Left ventricle myocardium inferior (tissue), 1 donor: ENCODE data around the gene FAM199X. TPM values are rescaled to one million over a fixed set of nuclear protein-coding genes. Genes with fewer than 3 reads are reported as not detected.

ENCODE experiments used
- DNase-seq: peaks from one replicate; pipeline ENCODE4 v3.0.0-alpha.2; 2020
- H3K27ac ChIP-seq: fragments of 200-600 bp; replicated peaks from 2 replicates; pipeline ENCODE4 v1.8.0; 2021
- H3K27me3 ChIP-seq: fragments of 200-600 bp; 2 replicates; pipeline ENCODE4 v1.8.0; 2021; ENCODE audit warnings: low read depth
- H3K36me3 ChIP-seq: fragments of 200-600 bp; 2 replicates; pipeline ENCODE4 v1.8.0; 2021
- H3K4me1 ChIP-seq: fragments of 200-600 bp; 2 replicates; pipeline ENCODE4 v1.8.0; 2021
- H3K4me3 ChIP-seq: fragments of 200-600 bp; 2 replicates; pipeline ENCODE4 v1.8.0; 2021; ENCODE audit warnings: mild to moderate bottlenecking, moderate library complexity
- H3K9me3 ChIP-seq: fragments of 200-600 bp; replicated peaks from 2 replicates; pipeline ENCODE4 v1.8.0; 2021
- CTCF ChIP-seq: fragments of 200-600 bp; IDR thresholded peaks from 2 replicates; pipeline ENCODE4 v1.8.0; 2021; ENCODE audit warnings: antibody characterized with exemption, mild to moderate bottlenecking, borderline replicate concordance
- intact Hi-C: fragments of 100-400 bp; cut with micrococcal nuclease; formaldehyde crosslinking; loops from one replicate; pipeline ENCODE4 v1.11.0; 2022
- long read RNA-seq: library from polyadenylated mRNA; unstranded; transcript quantifications from one replicate; pipeline ENCODE4 v2.0.0, GENCODE V29; 2021
- total RNA-seq: library from RNA; stranded (reverse); fragmentation: NEBNext Ultra II Directional; extraction: Animal tissue kit (Norgen Biotek cat#: 25700); gene quantifications from one replicate; pipeline ENCODE4 v1.2.1, GENCODE V29; 2021
- donor health status: DM: no; HTN: yes; CAD: no; lungs with severe emphysema.

FAM199X gene
- 11.2 TPM for total RNA-seq
- long read RNA-seq, full-length matches to known transcripts = 12 of 15 reads
- long read RNA-seq, partial matches to known transcripts = 3 of 15 reads
- long read RNA-seq, other reads (novel, unspliced or antisense) = 0 of 15 reads

DNA sequence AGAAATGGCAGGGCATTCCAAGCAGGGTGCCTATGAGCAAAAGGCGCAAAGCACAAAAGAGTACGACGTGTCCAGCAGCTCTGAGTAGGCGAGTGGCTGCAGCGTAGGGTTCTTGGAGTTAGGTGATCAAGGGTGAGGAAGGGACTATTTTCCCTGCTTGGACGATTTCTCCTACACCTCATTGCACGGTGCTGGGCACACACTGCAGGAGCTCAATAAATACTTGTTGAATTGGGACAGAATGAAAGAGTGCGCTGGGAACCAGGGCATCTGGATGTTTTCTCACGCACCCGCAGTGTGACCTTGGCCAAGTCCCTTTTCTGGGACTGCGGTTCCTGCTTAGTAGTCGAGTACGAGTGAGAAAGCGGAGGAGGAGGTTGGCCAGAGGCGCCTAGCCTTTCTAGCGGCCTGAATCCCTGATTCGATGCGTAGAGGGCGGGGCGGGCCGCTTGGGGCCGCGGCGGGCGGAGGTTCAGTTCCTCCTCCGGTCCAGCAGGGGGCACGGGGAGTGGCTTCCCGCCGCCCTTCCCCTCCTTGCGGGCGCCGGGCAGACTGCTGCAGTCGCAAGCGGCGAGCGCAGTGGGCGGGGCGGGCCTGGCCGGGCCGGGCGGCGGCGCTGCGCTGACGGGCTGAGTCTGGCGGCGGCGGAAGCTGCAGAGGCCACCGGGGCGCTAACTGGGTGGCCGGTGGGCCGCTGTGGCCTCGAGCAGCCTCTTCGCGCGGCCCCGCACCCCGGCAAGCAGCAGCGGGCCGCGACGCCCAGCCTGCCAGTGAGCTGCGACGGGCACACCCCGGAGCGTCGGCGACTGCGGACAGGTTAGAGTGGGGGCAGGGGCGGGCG, at the start of gene FAM199X:
TSS of gene FAM199X (plus strand) at position 560 of the 841 bp plus-strand sequence. CDS start 333 bp downstream, outside the sequence.
- Histone ChIP-seq H3K27me3 (no peaks in the 10 kb centered on the region), H3K9me3 (no peaks in the 10 kb centered on the region), H3K27ac (peak within 1 kb of the TSS; percentile 88), H3K36me3 (no peaks in the 10 kb centered on the region), H3K4me3 (peak within 1 kb of the TSS; percentile 83), H3K4me1 (peaks cover 16% of the 10 kb centered on the region)
- intact Hi-C loops = no loop called here
- DNase-seq = peak; percentile 89
- peak; percentile 83 for TF ChIP-seq CTCF

- intact Hi-C loops = no loop called here
These were observed 48.5 kb upstream of the FAM199X start for GRCh38 chrX:104117759-104118158.

GRCh38 chrX:104118765-104119164, 47.5 kb upstream of the FAM199X start:
- no peaks in the 10 kb centered on the region for H3K36me3 ChIP-seq
- no peaks in the 10 kb centered on the region for H3K9me3 ChIP-seq
- intact Hi-C loops = no loop called here
- H3K4me3 ChIP-seq = no peak overlapping the region
- no peak for TF ChIP-seq CTCF
- no peak overlapping the region for H3K27ac ChIP-seq
- H3K27me3 ChIP-seq = no peaks in the 10 kb centered on the region
- DNase-seq = no peak
- H3K4me1 ChIP-seq = peaks cover under 1% of the 10 kb centered on the region

More at GRCh38 chrX:104117759-104118158, 48.5 kb upstream of the FAM199X start:
- Histone ChIP-seq H3K4me1 (peaks cover 7% of the 10 kb centered on the region), H3K4me3 (no peak overlapping the region), H3K9me3 (no peaks in the 10 kb centered on the region), H3K27ac (no peak overlapping the region), H3K36me3 (no peaks in the 10 kb centered on the region), H3K27me3 (no peaks in the 10 kb centered on the region)
- no peak for TF ChIP-seq CTCF
- no peak for DNase-seq

DNA sequence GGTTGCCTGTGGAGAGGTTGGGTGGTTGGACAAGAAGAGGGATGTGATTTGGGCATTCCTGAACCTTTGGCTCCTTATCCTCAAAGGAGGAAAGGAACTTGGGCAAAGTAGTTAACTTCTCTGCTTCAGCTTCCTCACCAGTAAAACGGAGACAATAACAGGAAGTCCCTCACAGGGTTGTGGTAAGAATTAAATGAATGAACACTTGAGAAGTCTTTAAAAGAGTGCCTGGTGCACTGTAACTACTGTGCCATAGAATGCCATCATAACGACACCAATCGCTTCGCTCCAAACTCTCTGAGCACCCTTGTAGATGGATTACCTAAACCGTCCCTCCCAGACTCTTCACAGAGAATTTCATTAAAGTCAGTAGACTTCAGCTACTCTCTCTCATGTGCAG, 43.4 kb upstream of the FAM199X start:
- intact Hi-C loops = no loop called here
- no peak for TF ChIP-seq CTCF

DNA sequence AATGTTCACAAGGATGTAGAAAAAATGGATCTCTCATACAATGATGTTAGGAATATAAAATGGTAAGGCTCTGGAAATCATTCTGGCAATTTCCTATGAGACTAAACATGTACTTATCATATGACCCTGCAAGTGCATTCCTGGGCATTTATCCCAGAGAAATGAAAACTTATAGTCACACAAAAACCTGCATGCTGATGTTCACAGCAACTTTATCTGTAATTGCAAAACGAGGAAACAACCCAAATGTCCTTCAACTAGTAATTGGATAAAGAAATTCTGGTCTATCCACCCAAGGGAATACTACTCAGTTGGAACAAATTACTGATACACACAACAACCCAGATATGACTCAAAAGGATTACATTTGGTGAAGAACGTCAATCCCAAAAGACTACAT, 39.4 kb upstream of the FAM199X start:
- Histone ChIP-seq H3K4me3 (no peak overlapping the region), H3K9me3 (no peaks in the 10 kb centered on the region), H3K27me3 (no peaks in the 10 kb centered on the region), H3K4me1 (no peaks in the 10 kb centered on the region), H3K27ac (no peak overlapping the region), H3K36me3 (peaks cover 9% of the 10 kb centered on the region)
- no peak for TF ChIP-seq CTCF
- intact Hi-C loops = no loop called here
- no peak for DNase-seq

More for the DNA sequence above, 43.4 kb upstream of the FAM199X start:
- Histone ChIP-seq H3K27ac (no peak overlapping the region), H3K4me1 (no peaks in the 10 kb centered on the region), H3K4me3 (no peak overlapping the region), H3K27me3 (no peaks in the 10 kb centered on the region), H3K9me3 (no peaks in the 10 kb centered on the region), H3K36me3 (no peaks in the 10 kb centered on the region)
- no peak for DNase-seq
